Neural progenitor cell (in vitro differentiated cells): Measurements from ENCODE around the gene TSHZ3. TPM values are rescaled to one million over a fixed set of nuclear protein-coding genes. Genes with fewer than 3 reads are reported as not detected.

Experiments
- DNase-seq: peaks from one replicate; pipeline ENCODE4 v3.0.0-alpha.2; 2016; ENCODE audit warnings: low spot score
- H2AFZ ChIP-seq: fragments of 200-600 bp; sonication (generic); replicated peaks from 2 replicates; pipeline ENCODE4 v1.6.1; 2016; ENCODE audit warnings: antibody characterized with exemption
- H3F3A ChIP-seq: fragments of 200-600 bp; sonication (generic); 2 replicates; pipeline ENCODE4 v1.6.1; 2016; ENCODE audit warnings: antibody characterized with exemption, low read depth
- H3K27ac ChIP-seq: fragments of 200-600 bp; sonication (generic); 2 replicates; pipeline ENCODE4 v1.5.1; 2016; ENCODE audit warnings: mild to moderate bottlenecking
- H3K27me3 ChIP-seq: fragments of 200-600 bp; sonication (generic); 2 replicates; pipeline ENCODE4 v1.6.1; 2016; ENCODE audit warnings: mild to moderate bottlenecking, moderate library complexity
- H3K36me3 ChIP-seq: fragments of 200-600 bp; sonication (generic); 2 replicates; pipeline ENCODE4 v1.5.1; 2016
- H3K4me1 ChIP-seq: fragments of 200-600 bp; sonication (generic); 2 replicates; pipeline ENCODE4 v1.6.1; 2016; ENCODE audit warnings: mixed run types
- H3K4me2 ChIP-seq: fragments of 200-600 bp; sonication (generic); 2 replicates; pipeline ENCODE4 v1.6.1; 2016
- H3K4me3 ChIP-seq: fragments of 200-600 bp; sonication (generic); 2 replicates; pipeline ENCODE4 v1.5.1; 2016
- H3K79me2 ChIP-seq: fragments of 200-600 bp; sonication (generic); 2 replicates; pipeline ENCODE4 v1.6.1; 2016; ENCODE audit warnings: low read depth
- H3K9ac ChIP-seq: fragments of 200-600 bp; sonication (generic); 2 replicates; pipeline ENCODE4 v1.6.1; 2016
- H3K9me3 ChIP-seq: fragments of 200-600 bp; sonication (generic); 2 replicates; pipeline ENCODE4 v1.5.1; 2016; ENCODE audit warnings: low read depth
- H4K20me1 ChIP-seq: fragments of 200-600 bp; sonication (generic); 2 replicates; pipeline ENCODE4 v1.6.1; 2016; ENCODE audit warnings: low read depth
- H3K27ac Mint-ChIP-seq: 3 replicates; pipeline ENCODE4 v1.8.0; 2021; ENCODE audit warnings: mixed read lengths
- H3K27me3 Mint-ChIP-seq: 2 replicates; pipeline ENCODE4 v1.8.0; 2022; ENCODE audit warnings: low read depth, mild to moderate bottlenecking, inconsistent platforms, moderate library complexity, mixed read lengths; ENCODE audit not compliant: insufficient read depth
- H3K36me3 Mint-ChIP-seq: 3 replicates; pipeline ENCODE4 v1.8.0; 2021; ENCODE audit warnings: mixed read lengths
- H3K4me1 Mint-ChIP-seq: 3 replicates; pipeline ENCODE4 v1.8.0; 2021; ENCODE audit warnings: mixed read lengths
- H3K4me3 Mint-ChIP-seq: 3 replicates; pipeline ENCODE4 v1.8.0; 2021; ENCODE audit warnings: mild to moderate bottlenecking, moderate library complexity, mixed read lengths
- H3K9me3 Mint-ChIP-seq: 3 replicates; pipeline ENCODE4 v1.8.0; 2020; ENCODE audit warnings: mixed read lengths
- EZH2 ChIP-seq: fragments of 200-600 bp; sonication (generic); IDR thresholded peaks from 2 replicates; pipeline ENCODE4 v1.6.1; 2017; ENCODE audit warnings: antibody characterized with exemption, mild to moderate bottlenecking, moderate library complexity
- EZH2phosphoT487 ChIP-seq: fragments of 200-600 bp; sonication (generic); IDR thresholded peaks from 2 replicates; pipeline ENCODE4 v1.6.1; 2017; ENCODE audit warnings: antibody characterized with exemption
- total RNA-seq: library from RNA; depleted of rRNA; stranded (reverse); fragments of >200 nt; gene quantifications from 2 replicates; pipeline ENCODE4 v1.2.3, GENCODE V29; 2015; ENCODE audit warnings: low replicate concordance
- TF ChIP-seq, protein P1 (sequence below): fragments of 200-600 bp; sonication (generic); IDR thresholded peaks from 2 replicates; pipeline ENCODE4 v1.5.1; 2017; ENCODE audit warnings: antibody characterized with exemption, mild to moderate bottlenecking

TSHZ3 gene
- total RNA-seq, 1 donor from 2014 or later = 0.60 TPM

GRCh38 chr19:31315652-31316051 is 33.6 kb downstream of the TSHZ3 start:
- TF ChIP-seq EZH2 = no peak
- TF ChIP-seq EZH2phosphoT487 = no peak
- TF ChIP-seq, protein P1, sequence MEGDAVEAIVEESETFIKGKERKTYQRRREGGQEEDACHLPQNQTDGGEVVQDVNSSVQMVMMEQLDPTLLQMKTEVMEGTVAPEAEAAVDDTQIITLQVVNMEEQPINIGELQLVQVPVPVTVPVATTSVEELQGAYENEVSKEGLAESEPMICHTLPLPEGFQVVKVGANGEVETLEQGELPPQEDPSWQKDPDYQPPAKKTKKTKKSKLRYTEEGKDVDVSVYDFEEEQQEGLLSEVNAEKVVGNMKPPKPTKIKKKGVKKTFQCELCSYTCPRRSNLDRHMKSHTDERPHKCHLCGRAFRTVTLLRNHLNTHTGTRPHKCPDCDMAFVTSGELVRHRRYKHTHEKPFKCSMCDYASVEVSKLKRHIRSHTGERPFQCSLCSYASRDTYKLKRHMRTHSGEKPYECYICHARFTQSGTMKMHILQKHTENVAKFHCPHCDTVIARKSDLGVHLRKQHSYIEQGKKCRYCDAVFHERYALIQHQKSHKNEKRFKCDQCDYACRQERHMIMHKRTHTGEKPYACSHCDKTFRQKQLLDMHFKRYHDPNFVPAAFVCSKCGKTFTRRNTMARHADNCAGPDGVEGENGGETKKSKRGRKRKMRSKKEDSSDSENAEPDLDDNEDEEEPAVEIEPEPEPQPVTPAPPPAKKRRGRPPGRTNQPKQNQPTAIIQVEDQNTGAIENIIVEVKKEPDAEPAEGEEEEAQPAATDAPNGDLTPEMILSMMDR = no peak
- Histone ChIP-seq H4K20me1 (no peaks in the 10 kb centered on the region), H3K4me2 (peak overlapping the region; percentile 74), H3K9me3 (no peaks in the 10 kb centered on the region), H2AFZ (no peak overlapping the region), H3K4me3 (peak overlapping the region; percentile 32), H3F3A (peaks cover 34% of the 10 kb centered on the region), H3K36me3 (no peaks in the 10 kb centered on the region), H3K9ac (no peak overlapping the region), H3K27me3 (no peaks in the 10 kb centered on the region), H3K4me1 (peaks cover 59% of the 10 kb centered on the region), H3K79me2 (no peaks in the 10 kb centered on the region), H3K27ac (peak overlapping the region; percentile 96)
- Mint-ChIP-seq H3K27me3 (no peaks in the 10 kb centered on the region), H3K36me3 (no peaks in the 10 kb centered on the region), H3K27ac (no peak overlapping the region), H3K4me1 (peaks cover 30% of the 10 kb centered on the region), H3K9me3 (no peaks in the 10 kb centered on the region), H3K4me3 (no peak overlapping the region)
- DNase-seq = no peak

DNA sequence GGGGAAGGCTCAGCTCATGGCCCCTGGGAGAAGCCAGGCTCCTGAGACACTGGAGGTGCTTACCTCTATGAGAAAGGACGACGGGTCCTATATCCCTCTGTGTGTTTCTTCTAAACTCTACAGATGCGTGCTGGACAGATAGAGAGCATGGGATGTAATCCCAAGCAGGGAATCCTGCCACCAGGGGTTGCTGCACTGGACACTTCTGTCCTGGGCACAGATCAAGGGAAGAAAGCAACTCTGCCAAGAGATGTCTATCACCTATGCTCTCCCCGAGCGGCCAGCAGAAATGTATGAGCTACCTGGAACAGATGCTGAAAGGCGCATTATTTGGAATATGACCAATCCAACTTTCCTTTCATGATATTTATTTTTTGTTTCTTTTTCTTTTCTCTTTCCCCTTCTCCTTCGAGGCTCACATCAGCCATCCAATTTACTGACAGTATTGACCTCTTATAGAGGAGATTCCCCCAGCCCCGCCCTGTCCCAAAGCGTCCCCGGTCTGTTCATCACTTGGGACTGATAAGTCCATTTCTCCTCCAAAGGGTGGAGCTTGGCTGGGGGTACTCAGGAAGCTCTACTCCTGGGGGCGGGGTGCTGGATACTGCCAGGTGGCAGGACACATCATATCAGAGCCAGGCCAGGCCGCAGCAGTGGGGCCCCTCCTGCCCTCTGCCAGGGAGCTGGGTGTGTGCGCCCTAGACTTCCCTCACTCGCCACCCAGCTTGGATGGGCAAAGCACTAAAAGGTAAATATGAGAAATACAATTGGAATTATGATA is 34.2 kb downstream of the TSHZ3 start:
- Mint-ChIP-seq H3K27ac (no peak overlapping the region), H3K4me3 (no peak overlapping the region)
- H3K79me2 ChIP-seq = no peaks in the 10 kb centered on the region

GRCh38 chr19:31314156-31314555 is 35.1 kb downstream of the TSHZ3 start:
- Mint-ChIP-seq H3K9me3 (no peaks in the 10 kb centered on the region), H3K4me1 (peaks cover 27% of the 10 kb centered on the region), H3K27me3 (no peaks in the 10 kb centered on the region), H3K36me3 (no peaks in the 10 kb centered on the region), H3K4me3 (no peak overlapping the region), H3K27ac (no peak overlapping the region)
- H3K27me3 ChIP-seq = no peaks in the 10 kb centered on the region
- H3K9ac ChIP-seq = no peak overlapping the region
- H3K4me2 ChIP-seq = no peak overlapping the region
- H3K79me2 ChIP-seq = no peaks in the 10 kb centered on the region
- H3K4me3 ChIP-seq = no peak overlapping the region
- no peaks in the 10 kb centered on the region for H3K9me3 ChIP-seq
- no peak overlapping the region for H2AFZ ChIP-seq
- H3K4me1 ChIP-seq = peaks cover 52% of the 10 kb centered on the region
- H3K36me3 ChIP-seq = no peaks in the 10 kb centered on the region
- DNase-seq = no peak
- H3K27ac ChIP-seq = no peak overlapping the region
- peaks cover 29% of the 10 kb centered on the region for H3F3A ChIP-seq
- H4K20me1 ChIP-seq = no peaks in the 10 kb centered on the region
- TF ChIP-seq EZH2 (no peak), EZH2phosphoT487 (no peak)
- TF ChIP-seq, protein P1 = no peak

More for the DNA sequence above, 34.2 kb downstream of the TSHZ3 start:
- Histone ChIP-seq H3K27ac (peak overlapping the region; percentile 96), H3K36me3 (no peaks in the 10 kb centered on the region), H3K27me3 (no peaks in the 10 kb centered on the region), H3K4me3 (no peak overlapping the region), H3K4me2 (peak overlapping the region; percentile 74), H2AFZ (no peak overlapping the region), H3K9ac (no peak overlapping the region), H3F3A (peaks cover 34% of the 10 kb centered on the region), H3K9me3 (no peaks in the 10 kb centered on the region), H3K4me1 (peaks cover 59% of the 10 kb centered on the region), H4K20me1 (no peaks in the 10 kb centered on the region)
- H3K36me3 Mint-ChIP-seq = no peaks in the 10 kb centered on the region
- no peaks in the 10 kb centered on the region for H3K27me3 Mint-ChIP-seq
- TF ChIP-seq EZH2 (no peak), EZH2phosphoT487 (no peak)
- TF ChIP-seq, protein P1 = peak; percentile 53
- peaks cover 30% of the 10 kb centered on the region for H3K4me1 Mint-ChIP-seq
- DNase-seq = peak; percentile 56
- H3K9me3 Mint-ChIP-seq = no peaks in the 10 kb centered on the region
